ENCODE data around the gene CHRNE. TPM values are rescaled to one million over a fixed set of nuclear protein-coding genes. Genes with fewer than 3 reads are reported as not detected.

Gene CHRNE
- total and polyA plus RNA-seq, 2 of the 4 experiments (the other 2 are of a cell fraction) = under 0.01 to 0.21 TPM

GRCh38 chr17:4856271-4856936 lies 46.5 kb downstream of the CHRNE start:
- H3K36me3 ChIP-seq (ENCODE audit: control insufficient read depth, insufficient read depth, low read length) = peaks cover 3% of the 10 kb centered on the region; the same call in 1 of the 2 replicates
- H3K9me1 ChIP-seq (ENCODE audit: insufficient read depth, low read length) = peaks cover 26% of the 10 kb centered on the region
- no peak overlapping the region for H2BK5ac ChIP-seq (ENCODE audit: low read depth, low read length, poor library complexity, severe bottlenecking)
- H2BK20ac ChIP-seq (ENCODE audit: low read depth, low read length) = no peak overlapping the region
- in situ Hi-C loops (cut with MboI; ENCODE audit: low sequenced_read_pairs) (no loop called here), dilution Hi-C loops (cut with HindIII; ENCODE audit: low sequenced_read_pairs, unreplicated experiment) (no loop called here), intact Hi-C loops (cut with micrococcal nuclease) (no loop called here)
- no peak overlapping the region for H3K18ac ChIP-seq (ENCODE audit: low read depth, low read length)
- no peak overlapping the region for H3K4me2 ChIP-seq (ENCODE audit: low read depth, low read length)
- H2AK9ac ChIP-seq (replicated peaks; ENCODE audit: low read depth, low read length, poor library complexity) = no peak overlapping the region
- H3K4me1 ChIP-seq (ENCODE audit: control insufficient read depth, insufficient read depth, low read length) = peaks cover 26% of the 10 kb centered on the region
- ATAC-seq (ENCODE audit: low read depth) (no peak), DNase-seq (no peak)
- H3K9ac ChIP-seq (ENCODE audit: low read depth, low read length) = no peak overlapping the region
- H3K79me1 ChIP-seq (ENCODE audit: low read depth in 1 of 2, low read length in 2 of 2) = peaks cover 23 to 72% of the 10 kb centered on the region in 2 experiments
- ChIA-PET CTCF (no interaction called here), POLR2A (ENCODE audit: unreplicated experiment) (no interaction called here)
- H3K9me3 ChIP-seq (ENCODE audit: control insufficient read depth, insufficient read depth, low read length) = no peaks in the 10 kb centered on the region
- H2BK120ac ChIP-seq (ENCODE audit: low read depth, low read length) = no peak overlapping the region
- no peak overlapping the region for H2AFZ ChIP-seq (replicated peaks; ENCODE audit: low read length, poor library complexity)
- H4K91ac ChIP-seq (ENCODE audit: insufficient read depth, low read depth, low read length) = no peak overlapping the region
- no peak overlapping the region for H4K5ac ChIP-seq (ENCODE audit: low read depth, low read length)
- H2AK5ac ChIP-seq (ENCODE audit: low read depth, low read length) = no peak overlapping the region
- no peak overlapping the region for H3K4ac ChIP-seq (ENCODE audit: low read depth, low read length)
- no peak overlapping the region for H3K56ac ChIP-seq (ENCODE audit: extremely low read depth, insufficient read depth, low read length)
- TF ChIP-seq RFX5 (IDR thresholded peaks at IDR 0.05; ENCODE audit: low read depth, low read length) (no peak), FOS (IDR thresholded peaks at IDR 0.05; ENCODE audit: low read depth, low read length) (no peak), BHLHE40 (IDR thresholded peaks at IDR 0.05; ENCODE audit: low read depth, low read length) (no peak), RAD21 (IDR thresholded peaks at IDR 0.05; ENCODE audit: low read length) (no peak), POLR2A (IDR thresholded peaks at IDR 0.05; ENCODE audit: low read depth, low read length) (no peak)
- TF ChIP-seq, protein P1, sequence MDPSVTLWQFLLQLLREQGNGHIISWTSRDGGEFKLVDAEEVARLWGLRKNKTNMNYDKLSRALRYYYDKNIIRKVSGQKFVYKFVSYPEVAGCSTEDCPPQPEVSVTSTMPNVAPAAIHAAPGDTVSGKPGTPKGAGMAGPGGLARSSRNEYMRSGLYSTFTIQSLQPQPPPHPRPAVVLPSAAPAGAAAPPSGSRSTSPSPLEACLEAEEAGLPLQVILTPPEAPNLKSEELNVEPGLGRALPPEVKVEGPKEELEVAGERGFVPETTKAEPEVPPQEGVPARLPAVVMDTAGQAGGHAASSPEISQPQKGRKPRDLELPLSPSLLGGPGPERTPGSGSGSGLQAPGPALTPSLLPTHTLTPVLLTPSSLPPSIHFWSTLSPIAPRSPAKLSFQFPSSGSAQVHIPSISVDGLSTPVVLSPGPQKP (IDR thresholded peaks at IDR 0.05; ENCODE audit: borderline replicate concordance, low read depth, low read length) = no peak
- no peak overlapping the region for H4K8ac ChIP-seq (ENCODE audit: low read depth in 2 of 2, low read length in 2 of 2)
- no peak overlapping the region for H3K23ac ChIP-seq (ENCODE audit: low read depth, low read length)
- no TSS peak for BruUV-seq (replicated peaks)
- H2BK15ac ChIP-seq (ENCODE audit: low read depth, low read length) = no peak overlapping the region
- no peak overlapping the region for H3K14ac ChIP-seq (replicated peaks; ENCODE audit: low read depth, low read length)
- no peak overlapping the region for H3K27ac ChIP-seq (ENCODE audit: insufficient read depth, low read length)
- H4K20me1 ChIP-seq (ENCODE audit: insufficient read depth, low read length) = peaks cover 42% of the 10 kb centered on the region
- H3K4me3 ChIP-seq (ENCODE audit: insufficient read depth, low read depth, low read length) = no peak overlapping the region
- WGBS, 2 experiments (ENCODE audit: extremely low coverage in 2 of 2, insufficient read length in 1 of 2) = 100% methylated on average over 2 to 6 of the region's 17 CpGs
- H3K27me3 ChIP-seq (ENCODE audit: control insufficient read depth, insufficient read depth, low read length) = no peaks in the 10 kb centered on the region
